HG03521 (cell line): ENCODE data around the gene RABGEF1.
"Not testable (repeated sequence)": the region's sequence is repeated elsewhere in the genome, so short reads cannot be mapped to it uniquely, and the experiment has no call there.

Source experiments
- ATAC-seq: cut with Tn5 transposase; IDR thresholded peaks from one replicate; pipeline ENCODE4 v1.9.1; 2021; ENCODE audit warnings: mild to moderate bottlenecking, moderate library complexity; ENCODE audit not compliant: unreplicated experiment

The RABGEF1 gene

DNA sequence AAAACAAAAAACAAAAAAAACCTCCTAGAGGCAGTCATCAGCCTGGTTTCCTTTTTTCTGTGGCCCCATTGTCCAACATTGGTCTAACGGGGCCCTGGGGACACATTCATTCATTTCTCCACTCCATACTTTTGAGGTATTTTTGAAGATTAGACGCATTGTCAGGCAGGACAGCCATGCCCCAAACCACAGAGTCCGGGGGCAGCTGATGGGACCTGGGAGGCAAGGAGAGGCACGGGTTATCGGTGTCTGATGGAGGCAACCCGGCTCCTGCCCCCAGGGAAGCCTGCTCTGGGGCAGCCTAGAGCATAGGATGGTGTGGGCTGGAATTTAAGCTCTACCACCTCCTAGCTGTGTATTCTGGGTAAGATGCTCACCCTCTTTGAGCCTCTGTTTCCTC lies 6.5 kb upstream of the RABGEF1 start:
- no peak for ATAC-seq

GRCh38 chr7:66735154-66735553 lies 5.4 kb upstream of the RABGEF1 start:
- ATAC-seq, result no peak

- ATAC-seq, result no peak
Measured at GRCh38 chr7:66735850-66736249, 4.7 kb upstream of the RABGEF1 start.

GRCh38 chr7:66736892-66737291 lies 3.6 kb upstream of the RABGEF1 start:
- ATAC-seq, result no peak

- no peak for ATAC-seq
Measured at GRCh38 chr7:66737667-66738066, 2.9 kb upstream of the RABGEF1 start.

- no peak for ATAC-seq
Measured at GRCh38 chr7:66739477-66739876, 1.1 kb upstream of the RABGEF1 start.

- ATAC-seq, result peak; percentile 2
Measured at GRCh38 chr7:66739953-66740301, 606 bp upstream of the RABGEF1 start.

DNA sequence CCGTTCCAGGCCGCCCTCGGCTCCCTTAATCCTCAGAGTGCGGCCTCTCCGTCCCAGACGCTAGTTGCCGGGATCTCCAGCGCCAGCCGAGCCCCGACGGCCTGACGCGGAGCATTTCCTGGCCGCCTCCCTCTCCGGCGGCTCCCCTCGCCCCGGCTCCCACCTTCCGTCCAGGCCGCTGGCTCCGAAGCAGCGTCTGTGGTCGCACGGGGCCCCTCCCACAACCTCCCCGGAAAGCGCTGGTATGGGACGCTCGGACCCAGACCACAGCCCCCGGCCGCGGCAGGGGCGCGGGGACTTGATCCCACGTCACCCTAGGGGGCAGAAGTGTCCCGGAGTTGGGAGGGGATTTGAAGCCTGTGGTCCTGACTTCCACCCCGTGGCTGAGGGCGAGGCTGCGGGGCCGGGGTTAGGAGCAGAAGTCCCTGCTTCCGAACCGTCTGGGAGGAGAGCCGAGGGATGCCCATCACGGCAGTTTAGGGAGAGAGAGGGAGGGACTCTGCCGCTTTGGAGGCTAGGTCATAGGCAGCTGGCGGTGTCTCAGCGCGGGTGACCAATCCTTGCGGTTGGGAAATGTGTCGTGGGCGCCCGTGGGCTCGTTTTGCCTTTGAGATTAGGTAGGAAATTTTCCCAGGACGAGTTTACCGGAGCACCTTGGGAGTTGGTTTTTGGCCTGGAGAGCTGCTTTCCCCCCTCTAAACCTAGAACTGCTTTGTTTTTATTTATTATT lies 612 bp downstream of the RABGEF1 start:
- peak; percentile 26 for ATAC-seq

- no peak for ATAC-seq
Measured at GRCh38 chr7:66741710-66742049, 1.1 kb downstream of the RABGEF1 start.

DNA sequence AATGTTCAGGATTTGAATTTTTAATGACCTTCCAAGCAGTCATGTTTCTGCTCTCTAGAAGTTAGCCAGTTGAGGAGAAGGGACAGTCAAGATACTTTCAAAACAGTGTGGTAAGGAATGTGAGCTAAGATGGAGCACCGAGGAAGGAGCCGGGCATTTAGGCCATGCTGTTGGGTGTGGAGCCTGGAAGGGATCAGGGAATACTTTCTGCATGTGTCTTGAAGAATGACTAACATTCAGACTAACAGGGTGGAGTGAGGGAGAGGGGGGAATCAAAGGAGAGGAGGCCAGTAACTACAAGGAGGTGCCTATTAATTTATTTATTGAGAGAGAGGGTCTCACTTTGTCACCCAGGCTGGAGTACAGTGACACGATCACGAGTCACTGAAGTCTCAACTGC lies 1.8 kb downstream of the RABGEF1 start:
- not testable (repeated sequence) for ATAC-seq

DNA sequence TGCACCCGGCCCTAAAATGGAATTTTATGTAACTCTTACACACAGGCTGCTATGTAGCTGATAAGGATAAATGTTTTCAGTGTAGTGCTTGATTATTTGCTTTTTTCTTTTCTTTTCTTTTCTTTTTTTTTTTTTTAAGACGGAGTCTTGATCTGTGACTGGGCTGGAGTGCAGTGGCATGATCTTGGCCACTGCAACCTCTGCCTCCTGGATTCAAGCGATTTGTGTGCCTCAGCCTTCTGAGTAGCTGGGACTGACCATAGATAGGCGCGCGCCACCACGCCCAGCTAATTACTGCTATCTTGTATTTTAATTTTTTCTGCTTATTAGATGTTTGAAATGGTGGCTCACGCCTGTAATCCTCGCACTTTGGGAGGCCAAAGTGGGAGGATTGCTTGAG lies 3.4 kb downstream of the RABGEF1 start:
- ATAC-seq, result no peak

GRCh38 chr7:66747385-66747784 lies 6.9 kb downstream of the RABGEF1 start:
- ATAC-seq, result no peak

DNA sequence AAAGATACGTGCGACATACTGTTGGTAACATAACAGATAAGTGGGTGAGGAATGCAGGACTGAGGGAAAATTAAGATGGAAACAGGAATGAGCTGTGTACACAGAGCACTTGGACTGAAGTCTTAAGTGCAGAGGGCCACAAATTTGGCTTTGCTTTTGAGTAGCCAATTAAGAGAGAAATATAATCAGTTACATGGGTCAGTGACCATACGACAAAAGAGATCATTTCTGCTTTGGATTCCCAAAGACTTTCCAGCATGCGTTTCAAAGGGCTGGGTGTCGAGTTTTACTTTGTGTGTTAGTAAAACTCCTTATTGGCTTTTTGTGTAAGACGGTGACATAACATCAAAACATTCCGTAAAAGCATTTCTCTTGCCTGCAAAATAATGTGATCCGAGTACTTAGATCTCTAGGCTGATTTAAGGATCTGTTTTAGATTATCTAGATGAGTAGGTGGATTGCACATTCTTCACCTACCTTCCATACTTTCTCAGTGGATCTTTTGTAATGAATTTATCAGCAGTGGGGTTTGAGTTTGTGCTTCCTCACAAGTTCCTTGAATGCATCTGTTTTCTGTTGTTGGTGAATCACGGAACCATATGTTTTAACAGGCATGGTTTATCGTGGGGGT lies 7.5 kb downstream of the RABGEF1 start:
- no peak for ATAC-seq

DNA sequence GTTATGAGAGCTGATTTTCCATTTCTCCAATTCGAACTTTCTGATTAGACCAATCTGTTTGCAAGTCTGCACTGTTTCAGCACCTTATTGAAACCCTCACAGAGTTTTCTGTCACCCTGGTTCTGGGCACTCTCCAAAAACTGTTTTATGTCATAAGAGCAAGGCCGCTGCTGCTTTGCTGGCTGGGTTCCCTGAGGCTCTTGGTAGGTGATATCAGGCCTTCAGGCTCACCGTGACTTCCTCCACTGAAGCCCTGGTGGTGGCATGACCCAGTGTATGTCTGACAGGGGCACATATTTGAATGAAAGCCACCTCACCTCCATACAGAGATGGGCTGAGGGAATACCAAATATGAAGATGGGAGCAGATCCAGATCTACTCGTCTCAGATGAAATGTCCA lies 8.3 kb downstream of the RABGEF1 start:
- no peak for ATAC-seq

DNA sequence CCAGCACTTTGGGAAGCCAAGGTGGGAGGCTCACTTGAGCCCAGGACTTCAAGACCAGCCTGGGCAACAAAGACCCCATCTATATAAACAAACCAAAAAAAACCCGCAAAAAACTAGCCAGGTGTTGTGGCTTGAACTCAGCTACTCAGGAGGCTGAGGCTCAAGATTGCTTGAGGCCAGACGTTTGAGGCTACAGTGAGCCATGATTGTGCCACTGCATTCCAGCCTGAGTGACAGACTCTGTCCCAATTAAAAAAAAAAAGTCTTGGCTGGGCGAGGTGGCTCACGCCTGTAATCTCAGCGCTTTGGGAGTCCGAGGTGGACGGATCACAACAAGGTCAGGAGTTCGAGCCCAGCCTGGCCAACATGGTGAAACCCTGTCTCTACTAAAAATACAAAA lies 11.4 kb downstream of the RABGEF1 start:
- no peak for ATAC-seq

GRCh38 chr7:66754541-66754940 lies 14.0 kb downstream of the RABGEF1 start:
- no peak for ATAC-seq

DNA sequence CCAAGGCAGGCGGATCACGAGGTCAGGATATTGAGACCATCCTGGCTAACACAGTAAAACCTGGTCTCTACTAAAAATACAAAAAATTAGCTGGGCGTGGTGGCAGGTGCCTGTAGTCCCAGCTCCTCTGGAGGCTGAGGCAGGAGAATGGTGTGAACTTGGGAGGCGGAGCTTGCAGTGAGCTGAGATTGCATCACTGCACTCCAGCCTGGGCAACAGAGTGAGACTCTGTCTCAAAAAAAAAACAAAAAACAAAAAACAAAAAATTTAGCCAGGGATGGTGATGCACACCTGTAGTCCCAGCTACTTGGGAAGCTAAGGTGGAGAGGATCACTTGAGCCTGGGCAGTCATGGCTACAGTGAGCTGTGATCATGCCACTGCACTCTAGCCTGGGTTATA lies 14.5 kb downstream of the RABGEF1 start:
- not testable (repeated sequence) for ATAC-seq

GRCh38 chr7:66756227-66756626 lies 15.7 kb downstream of the RABGEF1 start:
- ATAC-seq, result not testable (repeated sequence)

DNA sequence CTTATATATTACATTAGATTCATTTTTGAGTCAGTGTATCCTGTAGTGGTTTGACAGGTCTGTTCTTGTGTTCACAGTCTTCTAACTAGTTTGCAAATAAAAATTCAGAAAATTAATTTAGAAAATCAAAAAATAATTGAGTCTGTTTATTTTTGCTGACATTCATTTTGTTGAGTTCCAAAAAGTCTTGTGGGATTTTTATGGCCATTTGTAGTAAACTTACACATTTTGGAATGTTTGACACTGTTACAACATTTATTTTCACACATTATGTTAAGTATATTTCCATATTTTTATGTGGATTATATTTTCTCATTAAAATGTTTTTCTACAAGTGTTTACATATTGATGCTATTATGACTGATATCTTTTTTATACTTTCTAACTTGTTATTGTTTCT lies 16.4 kb downstream of the RABGEF1 start:
- ATAC-seq, result no peak

- no peak for ATAC-seq
Measured at GRCh38 chr7:66757939-66758338, 17.4 kb downstream of the RABGEF1 start.

- peak; percentile 81 for ATAC-seq
Measured at GRCh38 chr7:66758950-66759628, 18.6 kb downstream of the RABGEF1 start.

- not testable (repeated sequence) for ATAC-seq
Measured at GRCh38 chr7:66763183-66763582, 22.6 kb downstream of the RABGEF1 start.
